ENCODE data around the gene FGD5. TPM values are rescaled to one million over a fixed set of nuclear protein-coding genes. Genes with fewer than 3 reads are reported as not detected.
A peak's percentile ranks its signal among the peaks of the same experiment; 100 is the strongest.
"Not testable (repeated sequence)": the region's sequence is repeated elsewhere in the genome, so short reads cannot be mapped to it uniquely, and the experiment has no call there.

Gene FGD5
- total RNA-seq, 1 donor from 2014 or later = 0.22 TPM

- Mint-ChIP-seq H3K36me3 (ENCODE audit: low read depth) (no peaks in the 10 kb centered on the region), H3K27ac (ENCODE audit: unreplicated experiment) (no peak overlapping the region), H3K9me3 (ENCODE audit: low read depth) (no peaks in the 10 kb centered on the region), H3K4me1 (ENCODE audit: low read depth) (peaks cover 5% of the 10 kb centered on the region), H3K27me3 (ENCODE audit: low read depth) (peaks cover 71% of the 10 kb centered on the region), H3K4me3 (ENCODE audit: unreplicated experiment) (no peak overlapping the region)
- no peak for TF ChIP-seq CTCF (IDR thresholded peaks at IDR 0.05)
- DNase-seq (ENCODE audit: low spot score) = no peak
Observed at GRCh38 chr3:14808025-14808424, 10.7 kb upstream of the FGD5 start.

- H3K4me1 Mint-ChIP-seq (ENCODE audit: low read depth) = peaks cover 5% of the 10 kb centered on the region
- peaks cover 74% of the 10 kb centered on the region for H3K27me3 Mint-ChIP-seq (ENCODE audit: low read depth)
- H3K9me3 Mint-ChIP-seq (ENCODE audit: low read depth) = no peaks in the 10 kb centered on the region
- TF ChIP-seq CTCF (IDR thresholded peaks at IDR 0.05) = no peak
- no peaks in the 10 kb centered on the region for H3K36me3 Mint-ChIP-seq (ENCODE audit: low read depth)
- H3K4me3 Mint-ChIP-seq (ENCODE audit: unreplicated experiment) = no peak overlapping the region
- no peak overlapping the region for H3K27ac Mint-ChIP-seq (ENCODE audit: unreplicated experiment)
- DNase-seq (ENCODE audit: low spot score) = no peak
Observed at GRCh38 chr3:14808502-14809266, 10.1 kb upstream of the FGD5 start.

- H3K36me3 Mint-ChIP-seq (ENCODE audit: low read depth); H3K27ac Mint-ChIP-seq (ENCODE audit: unreplicated experiment); DNase-seq (ENCODE audit: low spot score); H3K9me3 Mint-ChIP-seq (ENCODE audit: low read depth); H3K4me1 Mint-ChIP-seq (ENCODE audit: low read depth); H3K4me3 Mint-ChIP-seq (ENCODE audit: unreplicated experiment): not testable (repeated sequence)
- peaks cover 73% of the 10 kb centered on the region for H3K27me3 Mint-ChIP-seq (ENCODE audit: low read depth)
Observed at GRCh38 chr3:14809611-14810010, 9.2 kb upstream of the FGD5 start.

GRCh38 chr3:14810070-14810791, 8.5 kb upstream of the FGD5 start:
- peak overlapping the region; percentile 56 for H3K4me3 Mint-ChIP-seq (ENCODE audit: unreplicated experiment)
- DNase-seq (ENCODE audit: low spot score) = no peak
- peaks cover 5% of the 10 kb centered on the region for H3K4me1 Mint-ChIP-seq (ENCODE audit: low read depth)
- H3K9me3 Mint-ChIP-seq (ENCODE audit: low read depth) = no peaks in the 10 kb centered on the region
- no peak for TF ChIP-seq CTCF (IDR thresholded peaks at IDR 0.05)
- peaks cover 73% of the 10 kb centered on the region for H3K27me3 Mint-ChIP-seq (ENCODE audit: low read depth)
- H3K36me3 Mint-ChIP-seq (ENCODE audit: low read depth) = no peaks in the 10 kb centered on the region
- no peak overlapping the region for H3K27ac Mint-ChIP-seq (ENCODE audit: unreplicated experiment)

- Mint-ChIP-seq H3K36me3 (ENCODE audit: low read depth) (no peaks in the 10 kb centered on the region), H3K27me3 (ENCODE audit: low read depth) (peaks cover 75% of the 10 kb centered on the region), H3K4me1 (ENCODE audit: low read depth) (peaks cover 5% of the 10 kb centered on the region), H3K27ac (ENCODE audit: unreplicated experiment) (no peak overlapping the region), H3K9me3 (ENCODE audit: low read depth) (no peaks in the 10 kb centered on the region), H3K4me3 (ENCODE audit: unreplicated experiment) (peak overlapping the region; percentile 70)
- no peak for TF ChIP-seq CTCF (IDR thresholded peaks at IDR 0.05)
- no peak for DNase-seq (ENCODE audit: low spot score)
Observed at GRCh38 chr3:14810801-14811661, 7.7 kb upstream of the FGD5 start.
